ENCODE results near the gene CTTNBP2.

CTTNBP2 gene

GRCh38 chr7:117800841-117801240 lies 72.4 kb downstream of the CTTNBP2 start:
- CTCF ChIA-PET: interaction anchor here (0.9 kb wide), 1 partner anchor 15 kb away, joined by 4 read pairs; no protein-coding TSS in a partner anchor

GRCh38 chr7:117800406-117800805 lies 72.8 kb downstream of the CTTNBP2 start:
- no peaks in the 10 kb centered on the region for H3K36me3 ChIP-seq (ENCODE audit: control insufficient read depth in 2 of 2, insufficient read depth in 1 of 2, low read length in 2 of 2)
- H3K4me3 ChIP-seq (ENCODE audit: low read depth, low read length): no peak overlapping the region
- H3K27ac ChIP-seq (ENCODE audit: extremely low read depth, low read depth, low read length): no peak overlapping the region
- CTCF ChIA-PET: interaction anchor here (0.9 kb wide), 1 partner anchor 14 kb away, joined by 4 read pairs; no protein-coding TSS in a partner anchor
- TF ChIP-seq SP2 (tag by site-specific recombination; IDR thresholded peaks at IDR 0.05) (no peak), PRDM1 (tag by site-specific recombination; IDR thresholded peaks at IDR 0.05) (no peak), ZNF76 (tag by site-specific recombination; IDR thresholded peaks at IDR 0.05; ENCODE audit: borderline replicate concordance, low read depth) (no peak), REPIN1 (tag by site-specific recombination; IDR thresholded peaks at IDR 0.05; ENCODE audit: low read depth) (no peak), ZFP3 (tag by site-specific recombination; IDR thresholded peaks at IDR 0.05; ENCODE audit: low read depth) (no peak)
- POLR2A ChIA-PET: no interaction called here
- H3K4me1 ChIP-seq (ENCODE audit: control insufficient read depth, insufficient read depth, low read length): no peaks in the 10 kb centered on the region
- no peaks in the 10 kb centered on the region for H3K9me3 ChIP-seq (ENCODE audit: control insufficient read depth, insufficient read depth, low read depth, low read length)

More at GRCh38 chr7:117800841-117801240, 72.4 kb downstream of the CTTNBP2 start:
- no peak for TF ChIP-seq ZNF18 (tag by site-specific recombination; IDR thresholded peaks at IDR 0.05)
- H3K27ac ChIP-seq (ENCODE audit: extremely low read depth, low read depth, low read length): no peak overlapping the region
- H3K9me3 ChIP-seq (ENCODE audit: control insufficient read depth, insufficient read depth, low read depth, low read length): no peaks in the 10 kb centered on the region
- H3K4me3 ChIP-seq (ENCODE audit: low read depth, low read length): no peak overlapping the region
- no peaks in the 10 kb centered on the region for H3K36me3 ChIP-seq (ENCODE audit: control insufficient read depth in 2 of 2, insufficient read depth in 1 of 2, low read length in 2 of 2)
- no peaks in the 10 kb centered on the region for H3K4me1 ChIP-seq (ENCODE audit: control insufficient read depth, insufficient read depth, low read length)
- POLR2A ChIA-PET: no interaction called here

- ChIA-PET POLR2A (no interaction called here), CTCF (interaction anchor here (0.6 kb wide), 1 partner anchor 231 kb away, joined by 3 read pairs; no protein-coding TSS in a partner anchor)
- H3K9me3 ChIP-seq (ENCODE audit: control insufficient read depth, insufficient read depth, low read depth, low read length): no peaks in the 10 kb centered on the region
- peaks cover 0 to 5% of the 10 kb centered on the region in 2 experiments; a peak in 1 of 3 replicates for H3K36me3 ChIP-seq (ENCODE audit: control insufficient read depth in 2 of 2, insufficient read depth in 1 of 2, low read length in 2 of 2)
- H3K4me1 ChIP-seq (ENCODE audit: control insufficient read depth, insufficient read depth, low read length): no peaks in the 10 kb centered on the region
- H3K27ac ChIP-seq (ENCODE audit: extremely low read depth, low read depth, low read length): no peak overlapping the region
- H3K4me3 ChIP-seq (ENCODE audit: low read depth, low read length): no peak overlapping the region
- TF ChIP-seq MZF1 (tag by site-specific recombination; IDR thresholded peaks at IDR 0.05; ENCODE audit: borderline replicate concordance) (no peak), ZNF157 (tag by site-specific recombination; IDR thresholded peaks at IDR 0.05) (no peak), SCRT1 (tag by site-specific recombination; IDR thresholded peaks at IDR 0.05; ENCODE audit: borderline replicate concordance) (no peak), ZBTB10 (tag by site-specific recombination; IDR thresholded peaks at IDR 0.05) (no peak), REST (tag by site-specific recombination; IDR thresholded peaks at IDR 0.05) (no peak), HOXD13 (CRISPR knock-in tag; IDR thresholded peaks at IDR 0.05; ENCODE audit: borderline replicate concordance) (no peak), ZNF169 (tag by site-specific recombination; IDR thresholded peaks at IDR 0.05) (no peak), ZBTB26 (tag by site-specific recombination; optimal IDR thresholded peaks at IDR 0.05) (no peak), PBX3 (CRISPR knock-in tag; IDR thresholded peaks at IDR 0.05) (no peak), ZNF366 (tag by site-specific recombination; conservative IDR thresholded peaks at IDR 0.05) (no peak), SP3 (tag by site-specific recombination; IDR thresholded peaks at IDR 0.05) (no peak), ZNF16 (tag by site-specific recombination; IDR thresholded peaks at IDR 0.05; ENCODE audit: low read depth) (no peak), YY1 (tag by site-specific recombination; IDR thresholded peaks at IDR 0.05) (no peak), ZNF138 (tag by site-specific recombination; IDR thresholded peaks at IDR 0.05; ENCODE audit: borderline replicate concordance) (no peak), ZNF623 (tag by site-specific recombination; IDR thresholded peaks at IDR 0.05) (no peak), ZNF571 (tag by site-specific recombination; IDR thresholded peaks at IDR 0.05) (no peak)
Measured at GRCh38 chr7:117796889-117797288, 76.4 kb downstream of the CTTNBP2 start.
